Panc1 (cell line): ENCODE measurements around the gene MYADM.

Experiments
- CTCF ChIP-seq: fragments of 450-650 bp; IDR thresholded peaks from 2 replicates; pipeline ENCODE4 v1.5.1; 2017; ENCODE audit warnings: mild to moderate bottlenecking
- POLR2AphosphoS5 ChIP-seq: IDR thresholded peaks from 2 replicates; pipeline ENCODE4 v1.6.1; 2012; ENCODE audit warnings: mild to moderate bottlenecking, low read depth, low read length, moderate library complexity
- REST ChIP-seq, 2 experiments: IDR thresholded peaks; 2 replicates each; pipeline ENCODE4 v1.6.1; 2011 to 2012; ENCODE audit warnings: low read depth in 2 of 2, control low read depth in 1 of 2, low read length in 1 of 2, mild to moderate bottlenecking in 1 of 2, moderate library complexity in 1 of 2; ENCODE audit not compliant: insufficient read depth in 1 of 2
- SIN3A ChIP-seq: IDR thresholded peaks from 2 replicates; pipeline ENCODE4 v1.6.1; 2012; ENCODE audit warnings: low read depth, mild to moderate bottlenecking, low read length, moderate library complexity, borderline replicate concordance; ENCODE audit not compliant: insufficient read depth

- TF ChIP-seq POLR2AphosphoS5 = no peak
- TF ChIP-seq CTCF = no peak
- TF ChIP-seq SIN3A = no peak
- no peak for TF ChIP-seq REST (IDR thresholded peaks at IDR 0.05; ENCODE audit: insufficient read depth in 1 of 2, low read depth in 2 of 2, low read length in 1 of 2)
These were observed 5.1 kb downstream of the MYADM start for GRCh38 chr19:53872762-53873161.
